OCI-LY1 (cell line): ENCODE measurements around the gene PREX1.

Experiments
- EZH2 ChIP-seq: fragments of 200-600 bp; sonication (generic), shearing (Covaris generic); IDR thresholded peaks from 2 replicates; pipeline ENCODE4 v1.8.0; 2017; ENCODE audit warnings: borderline replicate concordance, mixed run types, mild to moderate bottlenecking, antibody characterized with exemption, low read length, moderate library complexity, mixed read lengths
- TF ChIP-seq, protein P1 (sequence below): fragments of 200-600 bp; sonication (generic), shearing (Covaris generic); IDR thresholded peaks from 2 replicates; pipeline ENCODE4 v1.5.1; 2017; ENCODE audit warnings: mild to moderate bottlenecking, antibody characterized with exemption, low read length, moderate library complexity, mixed read lengths

GRCh38 chr20:48790473-48791003, 37.3 kb downstream of the PREX1 start:
- TF ChIP-seq, protein P1, sequence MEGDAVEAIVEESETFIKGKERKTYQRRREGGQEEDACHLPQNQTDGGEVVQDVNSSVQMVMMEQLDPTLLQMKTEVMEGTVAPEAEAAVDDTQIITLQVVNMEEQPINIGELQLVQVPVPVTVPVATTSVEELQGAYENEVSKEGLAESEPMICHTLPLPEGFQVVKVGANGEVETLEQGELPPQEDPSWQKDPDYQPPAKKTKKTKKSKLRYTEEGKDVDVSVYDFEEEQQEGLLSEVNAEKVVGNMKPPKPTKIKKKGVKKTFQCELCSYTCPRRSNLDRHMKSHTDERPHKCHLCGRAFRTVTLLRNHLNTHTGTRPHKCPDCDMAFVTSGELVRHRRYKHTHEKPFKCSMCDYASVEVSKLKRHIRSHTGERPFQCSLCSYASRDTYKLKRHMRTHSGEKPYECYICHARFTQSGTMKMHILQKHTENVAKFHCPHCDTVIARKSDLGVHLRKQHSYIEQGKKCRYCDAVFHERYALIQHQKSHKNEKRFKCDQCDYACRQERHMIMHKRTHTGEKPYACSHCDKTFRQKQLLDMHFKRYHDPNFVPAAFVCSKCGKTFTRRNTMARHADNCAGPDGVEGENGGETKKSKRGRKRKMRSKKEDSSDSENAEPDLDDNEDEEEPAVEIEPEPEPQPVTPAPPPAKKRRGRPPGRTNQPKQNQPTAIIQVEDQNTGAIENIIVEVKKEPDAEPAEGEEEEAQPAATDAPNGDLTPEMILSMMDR: no peak
- TF ChIP-seq EZH2: no peak
